ENCODE results near the gene PRKD2. TPM values are rescaled to one million over a fixed set of nuclear protein-coding genes. Genes with fewer than 3 reads are reported as not detected.

The PRKD2 gene
- total RNA-seq, 1 experiment from 2014 or later = 7.3 TPM

- H3K9me3 ChIP-seq (replicated peaks) = no peaks in the 10 kb centered on the region
- H3K36me3 ChIP-seq = no peaks in the 10 kb centered on the region
- no peak overlapping the region for H3K27ac ChIP-seq
- H3K4me3 ChIP-seq = no peak overlapping the region
- no peaks in the 10 kb centered on the region; the same call in 1 of the 2 replicates for H3K4me1 ChIP-seq (replicated peaks)
- no peaks in the 10 kb centered on the region for H3K27me3 ChIP-seq (replicated peaks)
- no peak for DNase-seq (ENCODE audit: low read depth in 1 of 2, low spot score in 2 of 2)
Observed at GRCh38 chr19:46626446-46626845, 90.5 kb downstream of the PRKD2 start.

DNA sequence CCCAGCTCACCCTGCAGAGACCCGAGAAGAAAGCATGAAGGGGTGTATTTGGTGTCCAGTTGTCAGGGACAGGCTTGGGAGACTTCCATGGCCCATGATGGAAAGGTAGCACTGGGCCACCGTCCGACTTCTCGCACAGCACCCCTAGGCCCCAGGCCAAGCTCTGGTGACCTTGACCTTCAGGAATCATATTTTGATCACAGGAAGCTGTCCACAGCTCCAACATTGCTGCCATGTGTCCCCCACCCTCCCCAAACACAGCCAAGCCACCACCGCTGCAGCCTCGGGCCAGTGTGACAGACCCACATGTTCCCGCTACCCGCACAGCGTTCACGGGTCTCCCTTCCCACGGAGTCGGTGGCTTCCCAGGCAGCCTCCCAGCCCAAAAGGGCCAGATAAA, 91.2 kb downstream of the PRKD2 start:
- Histone ChIP-seq H3K27ac (no peak overlapping the region), H3K27me3 (replicated peaks) (no peaks in the 10 kb centered on the region), H3K4me3 (no peak overlapping the region), H3K4me1 (replicated peaks) (no peaks in the 10 kb centered on the region; the same call in 1 of the 2 replicates), H3K9me3 (replicated peaks) (no peaks in the 10 kb centered on the region), H3K36me3 (no peaks in the 10 kb centered on the region)
- DNase-seq (ENCODE audit: low read depth in 1 of 2, low spot score in 2 of 2) = no peak

- Histone ChIP-seq H3K9me3 (replicated peaks) (no peaks in the 10 kb centered on the region), H3K36me3 (no peaks in the 10 kb centered on the region), H3K27me3 (replicated peaks) (no peaks in the 10 kb centered on the region), H3K4me1 (replicated peaks) (no peaks in the 10 kb centered on the region; the same call in 1 of the 2 replicates), H3K27ac (no peak within 1 kb of the TSS), H3K4me3 (no peak within 1 kb of the TSS)
- DNase-seq (ENCODE audit: low read depth in 1 of 2, low spot score in 2 of 2) = no peak
Observed at GRCh38 chr19:46624958-46625661, 91.8 kb downstream of the PRKD2 start, which contains the start of gene PTGIR. TSS of gene PTGIR (minus strand) at chr19:46625089. CDS start at chr19:46624225, 864 bp downstream.

Other genes starting within 250 kb of the PRKD2 start
- gene PNMA8A, start 245.6 kb downstream of the PRKD2 start, total RNA-seq (2014; rRNA removed; shearing (Covaris generic)) = 7.6 and 8.1 TPM in 2 replicates
- not detected in 2 replicates for gene PNMA8B, start 221.2 kb downstream of the PRKD2 start, total RNA-seq (2014; rRNA removed; shearing (Covaris generic))
- gene CALM3, start 115.8 kb downstream of the PRKD2 start, total RNA-seq (2014; rRNA removed; shearing (Covaris generic)) = 232 and 272 TPM in 2 replicates
- gene PTGIR, start 92.0 kb downstream of the PRKD2 start, total RNA-seq (2014; rRNA removed; shearing (Covaris generic)) = not detected in 2 replicates
- not detected in 2 replicates for gene GNG8, start 80.9 kb downstream of the PRKD2 start, total RNA-seq (2014; rRNA removed; shearing (Covaris generic))
- gene DACT3, start 55.9 kb downstream of the PRKD2 start, total RNA-seq (2014; rRNA removed; shearing (Covaris generic)) = 2.4 and 4.4 TPM in 2 replicates
- 48.7 and 63.9 TPM in 2 replicates for gene FKRP, start 28.9 kb upstream of the PRKD2 start, total RNA-seq (2014; rRNA removed; shearing (Covaris generic))
- 91.1 and 112 TPM in 2 replicates for gene STRN4, start 29.3 kb upstream of the PRKD2 start, total RNA-seq (2014; rRNA removed; shearing (Covaris generic))
- 112 and 135 TPM in 2 replicates for gene SLC1A5, start 71.5 kb upstream of the PRKD2 start, total RNA-seq (2014; rRNA removed; shearing (Covaris generic))
- gene AP2S1, start 133.7 kb upstream of the PRKD2 start, total RNA-seq (2014; rRNA removed; shearing (Covaris generic)) = 286 and 304 TPM in 2 replicates
- gene ARHGAP35, start 143.9 kb upstream of the PRKD2 start, total RNA-seq (2014; rRNA removed; shearing (Covaris generic)) = 17.7 and 24.7 TPM in 2 replicates

Data from SJSA1 (cell line).